Breast epithelium (tissue), 4 donors: ENCODE measurements around the gene ANKDD1B. TPM values are rescaled to one million over a fixed set of nuclear protein-coding genes. Genes with fewer than 3 reads are reported as not detected.

Experiments
- DNase-seq, 2 donors: peaks; one replicate each; pipeline ENCODE4 v3.0.0-alpha.2; 2019; ENCODE audit warnings: low spot score in 2 of 2
- H3K27ac ChIP-seq, 2 donors: fragments of 200-600 bp; sonication (generic) in 1 of 2; one replicate each; pipeline ENCODE4 v1.5.1; 2016 to 2019; ENCODE audit warnings: mild to moderate bottlenecking in 1 of 2
- H3K27me3 ChIP-seq, 2 donors: fragments of 200-600 bp; sonication (generic) in 1 of 2; one replicate each; pipeline versions ENCODE4 v1.5.1 to v1.6.0; 2017 to 2019; ENCODE audit warnings: control low read depth in 1 of 2, mild to moderate bottlenecking in 1 of 2
- H3K36me3 ChIP-seq: fragments of 200-600 bp; one replicate; pipeline ENCODE4 v1.5.1; 2019
- H3K4me1 ChIP-seq, 2 donors: fragments of 200-600 bp; sonication (generic); one replicate each; pipeline ENCODE4 v1.5.1; 2016 to 2019; ENCODE audit warnings: control low read depth in 1 of 2
- H3K4me3 ChIP-seq, 3 donors: fragments of 200-600 bp; sonication (generic); 1 replicate in 2 of 3; 2 replicates in 1 of 3; pipeline ENCODE4 v1.5.1; 2016 to 2019; ENCODE audit warnings: mild to moderate bottlenecking in 3 of 3, moderate library complexity in 2 of 3
- H3K9me3 ChIP-seq, 2 donors: fragments of 200-600 bp; sonication (generic) in 1 of 2; one replicate each; pipeline ENCODE4 v1.5.1; 2016 to 2019; ENCODE audit warnings: control low read depth in 1 of 2
- CTCF ChIP-seq, 3 donors: fragments of 450-650 bp; IDR thresholded peaks; one replicate each; pipeline ENCODE4 v1.5.1; 2016 to 2017; ENCODE audit warnings: antibody characterized with exemption in 3 of 3, mild to moderate bottlenecking in 3 of 3, moderate library complexity in 3 of 3
- POLR2A ChIP-seq: fragments of 450-650 bp; IDR thresholded peaks from one replicate; pipeline ENCODE4 v1.6.1; 2016; ENCODE audit warnings: antibody characterized with exemption, mild to moderate bottlenecking, moderate library complexity
- POLR2AphosphoS5 ChIP-seq, 3 donors: sonication (generic); formaldehyde crosslinking; IDR thresholded peaks; one replicate each; pipeline ENCODE4 v1.6.1; 2017; ENCODE audit warnings: antibody characterized with exemption in 3 of 3
- intact Hi-C: fragments of 100-400 bp; cut with DNase I; formaldehyde crosslinking; loops from one replicate; pipeline ENCODE4 v1.15.1; 2023; ENCODE audit warnings: low total_unique reads
- total RNA-seq, 3 donors: library from RNA; depleted of rRNA; stranded (reverse); fragments of >200 nt; gene quantifications; one replicate each; pipeline ENCODE4 v1.1.0, GENCODE V29; 2016

The ANKDD1B gene
- total RNA-seq, 3 donors from 2014 or later: 0.66 to 1.4 (median 1.0) TPM

GRCh38 chr5:75701856-75702255 is 90.6 kb downstream of the ANKDD1B start:
- no peak overlapping the region for H3K4me3 ChIP-seq
- no peak overlapping the region for H3K27ac ChIP-seq
- intact Hi-C loops: no loop called here

DNA sequence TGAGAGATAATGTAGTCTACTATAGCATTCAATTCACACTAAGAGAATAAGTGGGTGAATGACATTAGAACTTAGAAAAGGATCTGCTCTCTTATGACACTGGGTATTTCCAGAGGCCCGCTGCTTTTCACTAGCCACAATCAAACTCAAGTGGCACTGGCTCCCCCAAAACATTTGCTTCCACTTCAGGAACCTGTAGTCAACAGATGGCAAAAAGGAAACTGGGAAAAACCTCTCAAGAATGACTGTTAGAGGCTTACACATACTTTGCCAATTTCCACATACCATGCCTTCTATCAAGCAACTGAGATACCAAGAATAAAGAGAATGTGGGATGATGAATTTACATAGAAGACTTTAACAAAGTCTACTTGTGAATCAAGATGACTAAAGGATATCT is 94.8 kb downstream of the ANKDD1B start:
- Histone ChIP-seq H3K4me3 (no peak overlapping the region), H3K9me3 (no peaks in the 10 kb centered on the region), H3K27me3 (no peaks in the 10 kb centered on the region), H3K4me1 (no peaks in the 10 kb centered on the region), H3K36me3 (no peaks in the 10 kb centered on the region), H3K27ac (no peak overlapping the region)
- intact Hi-C loops: no loop called here
- DNase-seq: no peak
- no peak for TF ChIP-seq CTCF (IDR thresholded peaks at IDR 0.05)
- no peak for TF ChIP-seq POLR2A
- no peak for TF ChIP-seq POLR2AphosphoS5 (IDR thresholded peaks at IDR 0.05)

More at GRCh38 chr5:75701856-75702255, 90.6 kb downstream of the ANKDD1B start:
- TF ChIP-seq POLR2AphosphoS5 (IDR thresholded peaks at IDR 0.05) (no peak), CTCF (IDR thresholded peaks at IDR 0.05) (no peak), POLR2A (no peak)
- H3K9me3 ChIP-seq: no peaks in the 10 kb centered on the region
- DNase-seq: no peak
- no peaks in the 10 kb centered on the region for H3K36me3 ChIP-seq
- no peaks in the 10 kb centered on the region for H3K4me1 ChIP-seq
- no peaks in the 10 kb centered on the region for H3K27me3 ChIP-seq

DNA sequence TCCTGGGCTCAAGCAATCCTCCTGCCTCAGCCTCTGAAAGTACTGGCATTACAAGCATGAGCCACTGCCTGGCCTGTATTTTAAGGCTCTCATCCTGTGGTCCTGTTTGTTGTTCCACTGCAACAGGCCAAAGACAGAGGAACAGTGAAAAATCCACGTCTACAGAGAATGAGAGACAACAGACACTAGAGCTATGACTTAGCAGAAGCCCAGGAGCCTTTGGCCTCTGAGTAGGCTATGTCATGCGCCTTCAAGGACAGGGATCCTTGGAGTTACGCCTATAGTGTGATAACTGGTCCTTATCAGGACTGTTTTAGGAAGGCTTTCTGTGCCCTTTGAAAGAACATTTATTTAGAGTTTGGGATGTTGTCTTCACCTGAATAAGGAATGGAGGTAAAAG is 95.5 kb downstream of the ANKDD1B start:
- Histone ChIP-seq H3K27ac (no peak overlapping the region), H3K4me1 (no peaks in the 10 kb centered on the region), H3K27me3 (no peaks in the 10 kb centered on the region), H3K4me3 (no peak overlapping the region), H3K9me3 (no peaks in the 10 kb centered on the region), H3K36me3 (no peaks in the 10 kb centered on the region)
- no peak for TF ChIP-seq CTCF (IDR thresholded peaks at IDR 0.05)
- no peak for TF ChIP-seq POLR2A
- TF ChIP-seq POLR2AphosphoS5 (IDR thresholded peaks at IDR 0.05): no peak
- no peak for DNase-seq
- intact Hi-C loops: no loop called here

GRCh38 chr5:75707911-75708509 is 96.8 kb downstream of the ANKDD1B start:
- Histone ChIP-seq H3K4me3 (no peak overlapping the region), H3K36me3 (peaks cover 6% of the 10 kb centered on the region), H3K27ac (no peak overlapping the region), H3K4me1 (no peaks in the 10 kb centered on the region), H3K9me3 (no peaks in the 10 kb centered on the region), H3K27me3 (no peaks in the 10 kb centered on the region)
- no peak for DNase-seq
- intact Hi-C loops: no loop called here
- TF ChIP-seq POLR2A: no peak
- no peak for TF ChIP-seq CTCF (IDR thresholded peaks at IDR 0.05)
- no peak for TF ChIP-seq POLR2AphosphoS5 (IDR thresholded peaks at IDR 0.05)

DNA sequence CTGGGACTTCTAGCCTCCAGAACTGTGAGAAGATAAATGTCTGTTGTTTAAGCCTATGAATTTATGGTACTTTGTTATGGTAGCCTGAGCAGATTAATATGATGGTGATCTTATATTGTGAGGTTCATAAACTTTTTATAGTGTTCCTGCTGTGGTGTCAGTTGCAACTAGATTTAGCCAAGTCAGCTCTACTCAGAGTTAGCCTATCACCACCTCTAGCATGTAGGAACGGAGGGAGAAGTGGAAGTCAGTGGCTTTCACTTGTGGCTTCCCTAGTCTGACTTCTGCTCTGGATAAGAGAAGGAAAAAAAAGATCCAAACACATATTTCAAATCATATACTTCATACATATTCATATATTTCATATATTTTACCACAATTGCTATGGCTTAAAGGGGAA is 99.4 kb downstream of the ANKDD1B start:
- Histone ChIP-seq H3K9me3 (no peaks in the 10 kb centered on the region), H3K4me1 (no peaks in the 10 kb centered on the region), H3K27ac (no peak overlapping the region), H3K27me3 (no peaks in the 10 kb centered on the region), H3K36me3 (peaks cover 6% of the 10 kb centered on the region), H3K4me3 (no peak overlapping the region)
- TF ChIP-seq POLR2A (no peak), CTCF (IDR thresholded peaks at IDR 0.05) (no peak), POLR2AphosphoS5 (IDR thresholded peaks at IDR 0.05) (no peak)
- no peak for DNase-seq
- intact Hi-C loops: no loop called here
